Trophoblast cell (in vitro differentiated cells and primary cell): Measurements from ENCODE around the gene HMGCL.

Source experiments
- DNase-seq, 2 donors: peaks; one replicate each; pipeline ENCODE4 v3.0.0-alpha.2; 2016
- H2AFZ ChIP-seq: 2 replicates; pipeline ENCODE4 v1.6.1; 2013; ENCODE audit warnings: low read length, moderate library complexity, mild to moderate bottlenecking; ENCODE audit not compliant: insufficient read depth, poor library complexity
- H2AK5ac ChIP-seq: 2 replicates; pipeline ENCODE4 v1.6.1; 2013; ENCODE audit warnings: mild to moderate bottlenecking, low read length
- H2BK120ac ChIP-seq: 2 replicates; pipeline ENCODE4 v1.6.1; 2013; ENCODE audit warnings: low read length, mild to moderate bottlenecking, moderate library complexity; ENCODE audit not compliant: insufficient read depth, poor library complexity
- H2BK12ac ChIP-seq: 2 replicates; pipeline ENCODE4 v1.6.1; 2013; ENCODE audit warnings: mild to moderate bottlenecking, low read length, moderate library complexity
- H2BK5ac ChIP-seq: 2 replicates; pipeline ENCODE4 v1.6.1; 2013; ENCODE audit warnings: low read length, low read depth, moderate library complexity, mild to moderate bottlenecking; ENCODE audit not compliant: poor library complexity
- H3K14ac ChIP-seq: 2 replicates; pipeline ENCODE4 v1.6.1; 2013; ENCODE audit warnings: mild to moderate bottlenecking, low read length
- H3K18ac ChIP-seq: 2 replicates; pipeline ENCODE4 v1.6.1; 2013; ENCODE audit warnings: mild to moderate bottlenecking, low read length
- H3K23ac ChIP-seq: 2 replicates; pipeline ENCODE4 v1.6.1; 2013; ENCODE audit warnings: low read length
- H3K27ac ChIP-seq: 2 replicates; pipeline ENCODE4 v1.5.1; 2013; ENCODE audit warnings: low read depth, mild to moderate bottlenecking, inconsistent platforms, low read length, moderate library complexity
- H3K27me3 ChIP-seq: 2 replicates; pipeline ENCODE4 v1.6.1; 2013; ENCODE audit warnings: inconsistent platforms, mild to moderate bottlenecking, low read length, moderate library complexity; ENCODE audit not compliant: insufficient read depth
- H3K36me3 ChIP-seq, 2 experiments: 1 replicate in 1 of 2; 2 replicates in 1 of 2; pipeline ENCODE4 v1.6.1; 2013; ENCODE audit warnings: low read length in 2 of 2, mild to moderate bottlenecking in 2 of 2, moderate library complexity in 1 of 2; ENCODE audit not compliant: insufficient read depth in 2 of 2, control insufficient read depth in 1 of 2
- H3K4ac ChIP-seq: 2 replicates; pipeline ENCODE4 v1.6.1; 2013; ENCODE audit warnings: low read depth, mild to moderate bottlenecking, low read length, moderate library complexity
- H3K4me1 ChIP-seq, 2 experiments: 1 replicate in 1 of 2; 2 replicates in 1 of 2; pipeline ENCODE4 v1.6.1; 2013; ENCODE audit warnings: low read length in 2 of 2, mild to moderate bottlenecking in 2 of 2, moderate library complexity in 1 of 2; ENCODE audit not compliant: insufficient read depth in 2 of 2, control insufficient read depth in 1 of 2
- H3K4me2 ChIP-seq: 2 replicates; pipeline ENCODE4 v1.6.1; 2013; ENCODE audit warnings: inconsistent platforms, mild to moderate bottlenecking, low read length, moderate library complexity
- H3K4me3 ChIP-seq: 2 replicates; pipeline ENCODE4 v1.5.1; 2013; ENCODE audit warnings: mild to moderate bottlenecking, low read depth, low read length, inconsistent platforms
- H3K79me1 ChIP-seq: one replicate; pipeline ENCODE4 v1.6.1; 2013; ENCODE audit warnings: low read length
- H3K79me2 ChIP-seq: 2 replicates; pipeline ENCODE4 v1.6.1; 2013; ENCODE audit warnings: low read length, mild to moderate bottlenecking; ENCODE audit not compliant: control insufficient read depth, insufficient read depth, poor library complexity
- H3K9ac ChIP-seq: 2 replicates; pipeline ENCODE4 v1.6.1; 2013; ENCODE audit warnings: mild to moderate bottlenecking, low read length
- H3K9me3 ChIP-seq: 2 replicates; pipeline ENCODE4 v1.6.1; 2013; ENCODE audit warnings: low read depth, mild to moderate bottlenecking, control low read depth, inconsistent platforms, low read length; ENCODE audit not compliant: insufficient read depth
- H4K12ac ChIP-seq: 2 replicates; pipeline ENCODE4 v1.6.1; 2013; ENCODE audit warnings: low read depth, mild to moderate bottlenecking, low read length, moderate library complexity
- H4K8ac ChIP-seq: 2 replicates; pipeline ENCODE4 v1.6.1; 2013; ENCODE audit warnings: low read depth, mild to moderate bottlenecking, low read length, moderate library complexity
- H4K91ac ChIP-seq: one replicate; pipeline ENCODE4 v1.6.1; 2013; ENCODE audit warnings: low read depth, mild to moderate bottlenecking, low read length, moderate library complexity
- WGBS: extraction: QIAGEN DNeasy Blood & Tissue Kit; methylation state at CpG from one replicate; pipeline ENCODE4 v1.1.7; 2013; ENCODE audit warnings: missing lambda C conversion rate; ENCODE audit not compliant: insufficient read length, insufficient coverage; ENCODE audit errors: extremely low coverage; 5-methylcytosine and 5-hydroxymethylcytosine counted together

Gene HMGCL

DNA sequence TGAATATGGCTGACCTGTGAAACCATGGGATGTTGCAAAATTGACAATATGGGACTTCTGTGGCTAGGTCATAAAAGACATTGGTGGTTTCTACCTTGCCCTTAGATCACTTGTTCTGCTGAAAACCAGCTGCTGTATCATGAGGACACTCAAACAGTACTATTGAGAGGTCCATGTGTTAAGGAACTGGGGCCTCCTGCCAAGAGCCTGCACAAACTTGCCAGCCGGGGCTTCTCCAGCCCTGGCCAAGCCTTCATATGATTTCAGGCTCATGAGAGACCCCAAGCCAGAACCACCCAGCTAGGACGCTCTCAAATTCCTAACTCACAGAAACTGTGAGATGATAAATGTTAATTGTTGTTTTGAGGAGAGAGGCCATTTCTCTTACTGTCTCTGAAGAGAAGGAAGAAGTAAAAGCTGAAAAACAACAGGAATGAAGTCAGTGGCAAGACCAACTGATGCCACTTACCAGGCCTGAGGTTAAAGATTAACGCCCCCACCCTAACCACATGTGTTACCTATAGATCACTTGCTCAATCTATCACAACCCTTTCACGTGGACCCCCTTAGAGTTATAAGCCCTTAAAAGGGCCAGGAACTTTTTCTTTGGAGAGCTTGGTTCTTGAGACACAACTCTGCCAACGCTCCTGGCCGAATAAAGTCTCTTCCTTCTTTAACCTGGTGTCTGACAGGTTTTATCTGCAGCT lies 50.9 kb downstream of the HMGCL start:
- no peaks in the 10 kb centered on the region for H3K9me3 ChIP-seq
- H3K36me3 ChIP-seq: peaks cover 2 to 3% of the 10 kb centered on the region in 2 experiments
- no peak overlapping the region for H3K14ac ChIP-seq
- no peak overlapping the region for H3K23ac ChIP-seq
- H3K4me2 ChIP-seq: no peak overlapping the region
- H3K4me1 ChIP-seq: peaks cover 3 to 7% of the 10 kb centered on the region in 2 experiments
- H3K9ac ChIP-seq: no peak overlapping the region
- no peak overlapping the region for H4K12ac ChIP-seq
- no peak overlapping the region for H3K4me3 ChIP-seq
- H2AK5ac ChIP-seq: no peak overlapping the region
- no peak overlapping the region for H3K4ac ChIP-seq
- no peak overlapping the region for H2BK120ac ChIP-seq
- no peak overlapping the region for H3K27ac ChIP-seq
- H4K91ac ChIP-seq: no peak overlapping the region
- peaks cover 5% of the 10 kb centered on the region for H3K79me1 ChIP-seq
- H3K79me2 ChIP-seq: peaks cover 11% of the 10 kb centered on the region
- no peak overlapping the region for H3K18ac ChIP-seq
- H2BK5ac ChIP-seq: no peak overlapping the region
- no peak overlapping the region for H2AFZ ChIP-seq
- H2BK12ac ChIP-seq: no peak overlapping the region
- no peak for DNase-seq
- H4K8ac ChIP-seq: no peak overlapping the region
- WGBS: no CpG with 5 or more reads among the region's 6 CpGs
- H3K27me3 ChIP-seq: no peaks in the 10 kb centered on the region

DNA sequence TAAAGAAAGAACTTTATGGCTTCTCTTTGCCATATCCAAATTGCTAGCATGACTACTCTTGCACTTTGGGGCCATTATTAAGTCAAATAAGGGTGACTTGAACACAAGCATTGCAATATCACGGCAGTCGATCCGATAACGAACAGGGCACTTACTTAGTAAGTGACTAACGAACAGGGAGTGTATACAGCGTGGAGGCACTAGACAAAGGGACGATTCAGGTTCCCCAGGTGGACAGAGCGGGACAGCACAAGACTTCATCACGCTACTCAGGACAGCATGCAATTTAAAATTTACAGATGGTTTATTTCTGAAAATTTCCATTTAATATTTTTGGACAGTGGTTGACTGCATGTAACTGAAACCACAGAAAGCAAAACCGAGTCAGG lies 52.4 kb downstream of the HMGCL start:
- DNase-seq: no peak
- H3K23ac ChIP-seq: no peak overlapping the region
- no peak overlapping the region for H3K9ac ChIP-seq
- H3K4ac ChIP-seq: no peak overlapping the region
- no peak overlapping the region for H2BK12ac ChIP-seq
- no peaks in the 10 kb centered on the region for H3K27me3 ChIP-seq
- no peaks in the 10 kb centered on the region for H3K79me2 ChIP-seq
- no peak overlapping the region for H3K4me2 ChIP-seq
- no peaks in the 10 kb centered on the region for H3K9me3 ChIP-seq
- no peak overlapping the region for H2AFZ ChIP-seq
- WGBS: no CpG with 5 or more reads among the region's 10 CpGs
- H3K36me3 ChIP-seq: peaks cover 3 to 4% of the 10 kb centered on the region in 2 experiments
- peaks cover 3% of the 10 kb centered on the region in 2 experiments for H3K4me1 ChIP-seq
- no peak overlapping the region for H3K4me3 ChIP-seq
- H4K8ac ChIP-seq: no peak overlapping the region
- H3K79me1 ChIP-seq: peaks cover 1% of the 10 kb centered on the region
- H2BK120ac ChIP-seq: no peak overlapping the region
- H4K91ac ChIP-seq: no peak overlapping the region
- H2BK5ac ChIP-seq: no peak overlapping the region
- H2AK5ac ChIP-seq: no peak overlapping the region
- H3K14ac ChIP-seq: no peak overlapping the region
- no peak overlapping the region for H3K18ac ChIP-seq
- H3K27ac ChIP-seq: no peak overlapping the region
- H4K12ac ChIP-seq: no peak overlapping the region

DNA sequence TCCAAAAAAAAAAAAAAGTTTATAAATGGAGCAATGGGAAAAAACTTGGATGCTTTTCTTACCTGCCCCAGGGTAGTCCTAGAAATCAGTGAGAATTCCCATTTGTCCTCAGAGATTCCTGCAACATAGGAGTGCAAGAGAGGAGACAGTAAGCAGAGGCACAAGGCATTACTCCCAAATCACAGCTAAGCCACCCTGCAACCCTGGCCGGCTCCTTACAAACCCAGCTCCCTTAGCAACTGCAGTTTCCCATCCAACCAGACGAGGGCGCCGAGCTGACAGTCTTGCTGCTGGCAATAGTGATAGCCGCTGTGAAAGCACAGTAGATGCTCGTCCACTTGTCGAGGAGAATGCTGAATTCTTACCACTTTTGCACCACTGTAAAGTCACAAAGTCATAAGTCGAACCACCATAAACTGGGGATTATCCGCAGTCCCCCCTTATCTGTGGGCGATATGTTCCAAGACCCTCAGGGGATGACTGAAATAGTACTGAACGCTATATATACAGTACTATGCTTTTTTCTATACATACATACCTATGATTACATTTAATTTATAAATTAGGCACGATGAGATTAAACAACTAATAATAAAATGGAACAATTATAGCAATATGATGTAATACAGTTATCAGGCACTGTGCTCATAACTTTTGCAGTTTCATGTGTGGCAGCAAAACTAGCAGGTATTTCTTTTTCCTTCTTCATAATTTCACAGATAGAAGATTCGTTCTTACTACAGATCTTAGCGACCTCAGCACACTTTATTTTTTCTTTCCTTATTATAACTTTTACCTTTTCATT lies 53.0 kb downstream of the HMGCL start:
- H3K27me3 ChIP-seq: no peaks in the 10 kb centered on the region
- no peak overlapping the region for H4K91ac ChIP-seq
- H3K4ac ChIP-seq: no peak overlapping the region
- WGBS: no CpG with 5 or more reads among the region's 14 CpGs
- H3K9me3 ChIP-seq: no peaks in the 10 kb centered on the region
- no peak overlapping the region for H4K12ac ChIP-seq
- no peak overlapping the region for H3K18ac ChIP-seq
- H3K27ac ChIP-seq: no peak overlapping the region
- DNase-seq: peak; percentile 80 to 96
- no peak overlapping the region for H3K9ac ChIP-seq
- no peak overlapping the region for H2AFZ ChIP-seq
- H3K23ac ChIP-seq: no peak overlapping the region
- no peaks in the 10 kb centered on the region for H3K79me1 ChIP-seq
- no peak overlapping the region for H3K4me2 ChIP-seq
- H2BK120ac ChIP-seq: no peak overlapping the region
- no peak overlapping the region for H2BK12ac ChIP-seq
- H3K4me1 ChIP-seq: peaks cover 3% of the 10 kb centered on the region in 2 experiments
- no peak overlapping the region for H3K4me3 ChIP-seq
- H3K79me2 ChIP-seq: no peaks in the 10 kb centered on the region
- H4K8ac ChIP-seq: no peak overlapping the region
- no peak overlapping the region for H2AK5ac ChIP-seq
- no peak overlapping the region for H2BK5ac ChIP-seq
- peaks cover 3 to 7% of the 10 kb centered on the region in 2 experiments for H3K36me3 ChIP-seq
- no peak overlapping the region for H3K14ac ChIP-seq

DNA sequence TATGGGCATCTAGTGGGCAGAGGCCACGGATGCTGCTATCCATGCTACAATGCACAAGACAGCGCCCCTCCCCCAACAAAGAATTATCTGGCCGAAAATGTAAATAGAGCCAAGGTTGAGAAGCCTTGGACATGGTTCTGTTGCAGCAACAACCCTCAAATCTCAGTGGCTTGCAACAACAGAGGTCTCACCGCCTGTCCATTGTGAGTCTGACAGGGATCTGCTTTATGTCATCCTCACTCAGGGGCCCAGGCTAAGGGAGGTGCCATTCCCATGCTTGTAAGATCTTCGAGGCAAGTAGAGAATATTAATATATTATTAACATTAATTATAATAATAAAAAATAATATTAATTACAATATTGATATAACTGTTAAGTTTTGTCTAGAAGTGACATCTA lies 56.5 kb downstream of the HMGCL start:
- no peak overlapping the region for H3K4me2 ChIP-seq
- WGBS: no CpG with 5 or more reads among the region's 5 CpGs
- H2BK5ac ChIP-seq: no peak overlapping the region
- no peak overlapping the region for H4K91ac ChIP-seq
- no peak overlapping the region for H2BK120ac ChIP-seq
- peak overlapping the region; percentile 42 for H3K18ac ChIP-seq
- no peak overlapping the region for H3K14ac ChIP-seq
- H2AK5ac ChIP-seq: no peak overlapping the region
- DNase-seq: no peak
- no peaks in the 10 kb centered on the region for H3K27me3 ChIP-seq
- no peak overlapping the region for H3K23ac ChIP-seq
- H3K4ac ChIP-seq: no peak overlapping the region
- no peaks in the 10 kb centered on the region for H3K79me2 ChIP-seq
- H2BK12ac ChIP-seq: no peak overlapping the region
- no peaks in the 10 kb centered on the region for H3K9me3 ChIP-seq
- peaks cover 3% of the 10 kb centered on the region in 2 experiments for H3K4me1 ChIP-seq
- no peak overlapping the region for H3K27ac ChIP-seq
- H3K4me3 ChIP-seq: no peak overlapping the region
- peaks cover 10 to 18% of the 10 kb centered on the region in 2 experiments for H3K36me3 ChIP-seq
- no peak overlapping the region for H4K8ac ChIP-seq
- H2AFZ ChIP-seq: no peak overlapping the region
- H4K12ac ChIP-seq: no peak overlapping the region
- no peak overlapping the region for H3K9ac ChIP-seq
- H3K79me1 ChIP-seq: no peaks in the 10 kb centered on the region
